ENCODE measurements around the gene ITPK1.
A peak's percentile ranks its signal among the peaks of the same experiment; 100 is the strongest.
"Not testable (repeated sequence)": the region's sequence is repeated elsewhere in the genome, so short reads cannot be mapped to it uniquely, and the experiment has no call there.

ITPK1 gene

GRCh38 chr14:93131257-93131820 is 15.6 kb upstream of the ITPK1 start:
- not testable (repeated sequence) for DNase-seq (ENCODE audit: low read depth)

- no peak for DNase-seq (ENCODE audit: low read depth)
Measured at GRCh38 chr14:93128725-93129459, 13.2 kb upstream of the ITPK1 start.

GRCh38 chr14:93126111-93126510 is 10.4 kb upstream of the ITPK1 start:
- no peak for DNase-seq (ENCODE audit: low read depth)

GRCh38 chr14:93122826-93123225 is 7.1 kb upstream of the ITPK1 start:
- no peak for DNase-seq (ENCODE audit: low read depth)

- DNase-seq (ENCODE audit: low read depth): no peak
Measured at GRCh38 chr14:93121030-93121834, 5.5 kb upstream of the ITPK1 start.

GRCh38 chr14:93120517-93120916 is 4.8 kb upstream of the ITPK1 start:
- no peak for DNase-seq (ENCODE audit: low read depth)

- DNase-seq (ENCODE audit: low read depth): no peak
Measured at GRCh38 chr14:93116676-93117200, 1.0 kb upstream of the ITPK1 start.

- DNase-seq (ENCODE audit: low read depth): peak; percentile 64
Measured at GRCh38 chr14:93115069-93115820, 480 bp downstream of the ITPK1 start.

- DNase-seq (ENCODE audit: low read depth): no peak
Measured at GRCh38 chr14:93114713-93115068, 1.0 kb downstream of the ITPK1 start.

GRCh38 chr14:93114068-93114710 is 1.5 kb downstream of the ITPK1 start:
- no peak for DNase-seq (ENCODE audit: low read depth)

GRCh38 chr14:93113678-93114067 is 2.1 kb downstream of the ITPK1 start:
- DNase-seq (ENCODE audit: low read depth): no peak

GRCh38 chr14:93112891-93113677 is 2.6 kb downstream of the ITPK1 start:
- peak; percentile 67 for DNase-seq (ENCODE audit: low read depth)

GRCh38 chr14:93111541-93111940 is 4.2 kb downstream of the ITPK1 start:
- DNase-seq (ENCODE audit: low read depth): not testable (repeated sequence)

GRCh38 chr14:93110856-93111419 is 4.8 kb downstream of the ITPK1 start:
- no peak for DNase-seq (ENCODE audit: low read depth)

GRCh38 chr14:93109572-93110481 is 5.9 kb downstream of the ITPK1 start:
- DNase-seq (ENCODE audit: low read depth): no peak

GRCh38 chr14:93108105-93108504 is 7.6 kb downstream of the ITPK1 start:
- DNase-seq (ENCODE audit: low read depth): no peak

- no peak for DNase-seq (ENCODE audit: low read depth)
Measured at GRCh38 chr14:93107453-93107852, 8.3 kb downstream of the ITPK1 start.

- no peak for DNase-seq (ENCODE audit: low read depth)
Measured at GRCh38 chr14:93106541-93107156, 9.1 kb downstream of the ITPK1 start.

GRCh38 chr14:93105856-93106255 is 9.9 kb downstream of the ITPK1 start:
- not testable (repeated sequence) for DNase-seq (ENCODE audit: low read depth)
